Measurements from ENCODE around the gene DCDC2C.

GRCh38 chr2:3769766-3770165, 66.4 kb downstream of the DCDC2C start:
- TF ChIP-seq POLR2A (IDR thresholded peaks at IDR 0.05) (no peak), CTCF (IDR thresholded peaks at IDR 0.05) (no peak)
